HepG2 (cell line): ENCODE data around the gene RHBDF2. TPM values are rescaled to one million over a fixed set of nuclear protein-coding genes. Genes with fewer than 3 reads are reported as not detected.

ENCODE experiments used
- ATF1 ChIP-seq: IDR thresholded peaks from 2 replicates; pipeline ENCODE4 v1.6.1; 2016; ENCODE audit warnings: mild to moderate bottlenecking, control low read depth
- RORA ChIP-seq: sonication (generic); formaldehyde crosslinking; IDR thresholded peaks from 2 replicates; pipeline ENCODE4 v1.5.0; 2020; ENCODE audit warnings: mild to moderate bottlenecking, missing genetic modification reagents, moderate library complexity
- SAP130 ChIP-seq: IDR thresholded peaks from 2 replicates; pipeline ENCODE4 v1.6.1; 2016; ENCODE audit warnings: low read depth
- SNAI1 ChIP-seq: sonication (generic); formaldehyde crosslinking; IDR thresholded peaks from 2 replicates; pipeline ENCODE4 v1.5.0; 2020; ENCODE audit warnings: mild to moderate bottlenecking, missing genetic modification reagents, borderline replicate concordance
- SP140L ChIP-seq: sonication (generic); formaldehyde crosslinking; IDR thresholded peaks from 2 replicates; pipeline ENCODE4 v1.4.0; 2020; ENCODE audit warnings: missing genetic modification reagents, borderline replicate concordance
- TAF15 ChIP-seq: fragments of 200-400 bp; formaldehyde crosslinking; IDR thresholded peaks from one replicate; pipeline ENCODE4 v1.6.1; 2018; ENCODE audit warnings: mild to moderate bottlenecking, low read depth, low read length; ENCODE audit not compliant: poor library complexity, severe bottlenecking
- TCF7 ChIP-seq: sonication (generic); IDR thresholded peaks from 2 replicates; pipeline ENCODE4 v1.6.1; 2016; ENCODE audit warnings: antibody characterized with exemption, low read depth
- ZBTB46 ChIP-seq: sonication (generic); formaldehyde crosslinking; IDR thresholded peaks from 2 replicates; pipeline ENCODE4 v1.4.0; 2020; ENCODE audit warnings: mild to moderate bottlenecking, missing genetic modification reagents, borderline replicate concordance
- ZEB1 ChIP-seq: IDR thresholded peaks from 2 replicates; pipeline ENCODE4 v1.6.1; 2012; ENCODE audit warnings: mild to moderate bottlenecking, low read depth, inconsistent platforms; ENCODE audit not compliant: insufficient replicate concordance
- ZIK1 ChIP-seq: sonication (generic); formaldehyde crosslinking; IDR thresholded peaks from 2 replicates; pipeline ENCODE4 v1.5.0; 2020; ENCODE audit warnings: mild to moderate bottlenecking, low read depth, missing genetic modification reagents, borderline replicate concordance
- ZMAT3 ChIP-seq: sonication (generic); formaldehyde crosslinking; conservative IDR thresholded peaks from 2 replicates; pipeline ENCODE4 v1.7.0; 2021; ENCODE audit warnings: missing genetic modification reagents
- ZNF232 ChIP-seq: sonication (generic); formaldehyde crosslinking; IDR thresholded peaks from 2 replicates; pipeline ENCODE4 v1.4.0; 2020; ENCODE audit warnings: missing genetic modification reagents, borderline replicate concordance
- ZNF350 ChIP-seq: sonication (generic); formaldehyde crosslinking; IDR thresholded peaks from 2 replicates; pipeline ENCODE4 v1.4.0; 2020; ENCODE audit warnings: mild to moderate bottlenecking, low read depth, missing genetic modification reagents, borderline replicate concordance
- ZNF484 ChIP-seq: sonication (generic); formaldehyde crosslinking; IDR thresholded peaks from 2 replicates; pipeline ENCODE4 v1.5.1; 2020; ENCODE audit warnings: mild to moderate bottlenecking, low read depth, missing genetic modification reagents, borderline replicate concordance
- ZSCAN30 ChIP-seq: sonication (generic); formaldehyde crosslinking; IDR thresholded peaks from 2 replicates; pipeline ENCODE4 v1.5.0; 2020; ENCODE audit warnings: mild to moderate bottlenecking, missing genetic modification reagents
- ZXDC ChIP-seq: sonication (generic); formaldehyde crosslinking; IDR thresholded peaks from 2 replicates; pipeline ENCODE4 v1.5.0; 2020; ENCODE audit warnings: mild to moderate bottlenecking, missing genetic modification reagents
- polyA plus RNA-seq, 8 experiments: library from polyadenylated mRNA; depleted of rRNA in 3 of 8; stranded (reverse) in 7 of 8; unstranded in 1 of 8; fragments of >200 nt; fragmentation: Illumina TruSeq in 4 of 8; extraction: Trizol in 4 of 8; gene quantifications; 2 replicates each; pipeline versions ENCODE4 v1.2.1 to v1.2.3, GENCODE V29; 2011 to 2016; ENCODE audit warnings: low read depth in 4 of 8, missing spikeins in 1 of 8, mixed read lengths in 1 of 8; ENCODE audit not compliant: insufficient read depth in 1 of 8
- total RNA-seq, 5 experiments: library from RNA; depleted of rRNA; stranded (reverse); fragments of >200 nt; fragmentation: Illumina TruSeq; extraction: Trizol; gene quantifications; 2 replicates each; pipeline ENCODE4 v1.2.3, GENCODE V29; 2016; ENCODE audit warnings: low read depth in 1 of 5
- TF ChIP-seq, protein P1 (sequence below): sonication (generic); formaldehyde crosslinking; IDR thresholded peaks from 2 replicates; pipeline ENCODE4 v1.9.0; 2021; ENCODE audit warnings: missing genetic modification reagents, mild to moderate bottlenecking, borderline replicate concordance
- TF ChIP-seq, protein P2 (sequence below): sonication (generic); formaldehyde crosslinking; IDR thresholded peaks from 2 replicates; pipeline ENCODE4 v1.4.0; 2020; ENCODE audit warnings: missing genetic modification reagents, mild to moderate bottlenecking, borderline replicate concordance

The RHBDF2 gene
- total and polyA plus RNA-seq, 2 of the 13 experiments (the other 11 are each of a cell fraction or from before 2014, with no cell fraction given) = 7.8 to 24.2 TPM

DNA sequence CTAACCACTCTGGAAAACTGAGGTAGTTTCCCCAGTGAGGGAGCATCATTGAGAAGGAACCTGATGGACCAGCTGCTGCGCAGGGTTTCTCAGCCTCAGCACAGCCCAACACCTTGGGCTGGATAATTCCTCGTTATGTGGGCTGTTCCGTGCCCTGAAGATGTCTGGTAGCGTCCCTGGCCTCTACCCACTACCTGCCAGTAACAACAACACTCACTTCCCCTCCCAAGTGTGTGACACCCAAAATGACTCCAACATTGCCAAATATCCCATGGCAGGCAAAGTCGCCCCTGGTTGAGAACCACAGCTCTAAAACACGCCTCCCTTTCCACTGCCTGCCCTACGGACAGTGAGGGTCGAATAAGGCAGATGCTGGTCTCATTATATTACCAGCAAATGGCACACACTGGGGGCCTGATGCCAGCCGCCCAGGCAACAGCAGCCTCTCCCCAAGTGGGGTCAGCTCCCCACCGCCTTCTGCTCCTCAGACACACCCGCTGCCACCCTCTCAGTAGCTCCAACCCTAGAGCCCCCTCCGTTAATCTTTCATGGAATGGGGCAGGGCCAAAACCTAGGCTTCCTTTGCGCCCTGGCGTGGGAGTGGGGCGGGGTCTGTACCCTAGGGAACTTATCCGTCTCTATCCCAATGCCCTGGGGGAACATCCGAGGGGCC is 1.0 kb downstream of the RHBDF2 start (continued):
- TF ChIP-seq TCF7 = 0 out of 2 replicates have a peak, but pooled peaks have one; percentile 2
- no peak for TF ChIP-seq ZIK1 (CRISPR knock-in tag)
- no peak for TF ChIP-seq SNAI1
- TF ChIP-seq, protein P1, sequence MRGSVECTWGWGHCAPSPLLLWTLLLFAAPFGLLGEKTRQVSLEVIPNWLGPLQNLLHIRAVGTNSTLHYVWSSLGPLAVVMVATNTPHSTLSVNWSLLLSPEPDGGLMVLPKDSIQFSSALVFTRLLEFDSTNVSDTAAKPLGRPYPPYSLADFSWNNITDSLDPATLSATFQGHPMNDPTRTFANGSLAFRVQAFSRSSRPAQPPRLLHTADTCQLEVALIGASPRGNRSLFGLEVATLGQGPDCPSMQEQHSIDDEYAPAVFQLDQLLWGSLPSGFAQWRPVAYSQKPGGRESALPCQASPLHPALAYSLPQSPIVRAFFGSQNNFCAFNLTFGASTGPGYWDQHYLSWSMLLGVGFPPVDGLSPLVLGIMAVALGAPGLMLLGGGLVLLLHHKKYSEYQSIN = 0 out of 2 replicates have a peak, but pooled peaks have one; percentile 2
- peak; percentile 25; the same call in 1 of the 2 replicates for TF ChIP-seq SAP130
- no peak for TF ChIP-seq ZEB1
- no peak for TF ChIP-seq ZMAT3
- TF ChIP-seq ATF1 = no peak
- TF ChIP-seq ZNF484 (CRISPR knock-in tag) = no peak
- TF ChIP-seq TAF15 = no peak
- TF ChIP-seq, protein P2, sequence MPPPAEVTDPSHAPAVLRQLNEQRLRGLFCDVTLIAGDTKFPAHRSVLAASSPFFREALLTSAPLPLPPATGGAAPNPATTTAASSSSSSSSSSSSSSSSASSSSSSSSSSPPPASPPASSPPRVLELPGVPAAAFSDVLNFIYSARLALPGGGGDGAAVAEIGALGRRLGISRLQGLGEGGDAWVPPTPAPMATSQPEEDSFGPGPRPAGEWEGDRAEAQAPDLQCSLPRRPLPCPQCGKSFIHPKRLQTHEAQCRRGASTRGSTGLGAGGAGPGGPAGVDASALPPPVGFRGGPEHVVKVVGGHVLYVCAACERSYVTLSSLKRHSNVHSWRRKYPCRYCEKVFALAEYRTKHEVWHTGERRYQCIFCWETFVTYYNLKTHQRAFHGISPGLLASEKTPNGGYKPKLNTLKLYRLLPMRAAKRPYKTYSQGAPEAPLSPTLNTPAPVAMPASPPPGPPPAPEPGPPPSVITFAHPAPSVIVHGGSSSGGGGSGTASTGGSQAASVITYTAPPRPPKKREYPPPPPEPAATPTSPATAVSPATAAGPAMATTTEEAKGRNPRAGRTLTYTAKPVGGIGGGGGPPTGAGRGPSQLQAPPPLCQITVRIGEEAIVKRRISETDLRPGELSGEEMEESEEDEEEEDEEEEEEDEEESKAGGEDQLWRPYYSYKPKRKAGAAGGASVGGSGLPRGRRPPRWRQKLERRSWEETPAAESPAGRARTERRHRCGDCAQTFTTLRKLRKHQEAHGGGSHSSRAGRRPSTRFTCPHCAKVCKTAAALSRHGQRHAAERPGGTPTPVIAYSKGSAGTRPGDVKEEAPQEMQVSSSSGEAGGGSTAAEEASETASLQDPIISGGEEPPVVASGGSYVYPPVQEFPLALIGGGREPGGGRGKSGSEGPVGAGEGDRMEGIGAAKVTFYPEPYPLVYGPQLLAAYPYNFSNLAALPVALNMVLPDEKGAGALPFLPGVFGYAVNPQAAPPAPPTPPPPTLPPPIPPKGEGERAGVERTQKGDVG (CRISPR knock-in tag) = no peak
- TF ChIP-seq ZBTB46 (CRISPR knock-in tag) = no peak
- no peak for TF ChIP-seq SP140L
- TF ChIP-seq ZSCAN30 (CRISPR knock-in tag) = no peak
- TF ChIP-seq ZNF350 (CRISPR knock-in tag) = 0 out of 2 replicates have a peak, but pooled peaks have one; percentile 64
- TF ChIP-seq RORA = no peak
- no peak for TF ChIP-seq ZXDC
- no peak for TF ChIP-seq ZNF232 (CRISPR knock-in tag)
